ENCODE data around the gene MLLT3. TPM values are rescaled to one million over a fixed set of nuclear protein-coding genes. Genes with fewer than 3 reads are reported as not detected.

MLLT3 gene
- total and polyA plus RNA-seq, 2 of the 8 experiments (the other 6 are each of a cell fraction or from before 2014, with no cell fraction given): 5.9 to 9.6 TPM

DNA sequence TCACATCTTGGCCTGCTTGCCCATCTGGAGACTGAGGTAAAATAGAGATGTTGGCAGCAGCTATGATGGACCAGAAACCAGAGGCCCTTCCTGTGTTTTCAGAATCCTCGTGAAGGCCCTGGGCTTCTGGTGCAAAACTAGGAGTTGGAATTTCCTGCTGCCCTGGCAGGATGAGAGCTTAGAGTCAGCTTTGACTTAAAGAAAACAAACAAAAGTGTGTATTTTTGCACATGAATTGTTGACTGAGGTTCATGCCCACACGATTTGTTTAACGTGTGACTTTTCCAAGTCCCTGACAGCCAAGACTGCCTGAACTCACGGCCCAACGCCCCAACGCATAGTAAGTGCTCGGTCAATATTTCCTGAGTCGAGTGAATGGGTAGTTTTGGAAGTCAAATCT lies 303.1 kb downstream of the MLLT3 start:
- Histone ChIP-seq H3K56ac (replicated peaks; ENCODE audit: insufficient read length, low read depth, low read length) (no peak overlapping the region), H2BK5ac (ENCODE audit: low read depth, low read length) (no peak overlapping the region), H3K4me3 (ENCODE audit: extremely low read depth in 1 of 4, insufficient read depth in 2 of 4, low read depth in 3 of 4, low read length in 4 of 4) (no peak overlapping the region), H2AFZ (ENCODE audit: low read length) (0 out of 2 replicates have a peak overlapping the region, but pooled peaks have one; percentile 16), H3K79me1 (ENCODE audit: low read depth, low read length) (no peaks in the 10 kb centered on the region), H3K27me3 (replicated peaks in 1 of 4; ENCODE audit: control insufficient read depth in 3 of 4, extremely low read depth in 1 of 4, insufficient read depth in 3 of 4, low read length in 3 of 4) (no peaks in the 10 kb centered on the region), H3K23ac (ENCODE audit: insufficient read length) (no peak overlapping the region), H4K5ac (ENCODE audit: insufficient read length, low read depth, low read length) (no peak overlapping the region), H4K20me1 (replicated peaks in 1 of 2; ENCODE audit: control insufficient read depth in 1 of 2, insufficient read depth in 2 of 2, low read length in 2 of 2) (no peaks in the 10 kb centered on the region), H3K4me1 (replicated peaks in 1 of 4; ENCODE audit: control insufficient read depth in 3 of 4, insufficient read depth in 4 of 4, low read length in 3 of 4) (peaks cover 0 to 3% (median under 1%) of the 10 kb centered on the region in 4 experiments; a peak in 2 of 7 replicates), H3K4ac (replicated peaks; ENCODE audit: insufficient read length, low read depth, low read length) (no peak overlapping the region), H2BK20ac (ENCODE audit: low read length) (no peak overlapping the region), H2BK15ac (ENCODE audit: low read length) (no peak overlapping the region; the same call in 1 of the 2 replicates), H3K36me3 (ENCODE audit: control insufficient read depth in 2 of 4, insufficient read depth in 4 of 4, low read length in 3 of 4) (no peaks in the 10 kb centered on the region), H3K4me2 (ENCODE audit: insufficient read depth in 1 of 2, low read depth in 2 of 2, low read length in 2 of 2) (no peak overlapping the region), H3K23me2 (ENCODE audit: low read depth, low read length) (no peaks in the 10 kb centered on the region), H3K79me2 (ENCODE audit: control insufficient read depth in 1 of 2, insufficient read depth in 2 of 2, low read length in 2 of 2) (no peaks in the 10 kb centered on the region), H2BK12ac (ENCODE audit: low read depth, low read length) (no peak overlapping the region), H3K9me3 (ENCODE audit: insufficient read depth in 2 of 2, low read depth in 1 of 2, low read length in 1 of 2) (no peaks in the 10 kb centered on the region), H4K91ac (replicated peaks; ENCODE audit: insufficient read length, low read length) (no peak overlapping the region), H2BK120ac (replicated peaks; ENCODE audit: low read depth, low read length) (no peak overlapping the region), H3K18ac (ENCODE audit: extremely low read depth, low read length) (no peak overlapping the region), H4K8ac (ENCODE audit: extremely low read depth, insufficient read depth, low read length) (no peak overlapping the region), H3K27ac (ENCODE audit: low read depth, low read length) (no peak overlapping the region), H2AK5ac (ENCODE audit: low read depth, low read length) (no peak overlapping the region), H3K14ac (ENCODE audit: insufficient read length) (no peak overlapping the region), H3K9ac (replicated peaks in 1 of 4; ENCODE audit: extremely low read depth in 1 of 4, low read depth in 3 of 4, low read length in 3 of 4) (no peak overlapping the region)
- FAIRE-seq (no peak), DNase-seq (ENCODE audit: low read depth in 1 of 2, low spot score in 2 of 2) (no peak)
- TF ChIP-seq RXRA (IDR thresholded peaks at IDR 0.05; ENCODE audit: insufficient read depth, low read depth, low read length): no peak
- POLR2A ChIA-PET (ENCODE audit: partially characterized antibody): no interaction called here
- 91% methylated on average over 8 of the region's 8 CpGs; no CpG with 5 or more reads in 1 of the 2 experiments for WGBS, 2 experiments (ENCODE audit: extremely low coverage in 1 of 2, insufficient coverage in 1 of 2, insufficient read length in 1 of 2, insufficient replicate concordance in 2 of 2, low coverage in 1 of 2, low lambda C conversion rate in 2 of 2, missing lambda C conversion rate in 1 of 2)
- CTCF ChIA-PET (ENCODE audit: partially characterized antibody): interaction anchor here (0.6 to 1.0 kb wide), 2 partner anchors 11 to 137 kb away, joined by 3 read pairs; no protein-coding TSS in a partner anchor

Data from H1 (cell line).